A204.1 (cell line): Measurements from ENCODE around the gene PRRT2.
"Not testable (repeated sequence)": the region's sequence is repeated elsewhere in the genome, so short reads cannot be mapped to it uniquely, and the experiment has no call there.

Experiments
- FAIRE-seq: peaks from 2 replicates; lab custom pipeline; 2012; peaks lifted over from hg19 to GRCh38; lab: Jason Lieb, UNC

Gene PRRT2

DNA sequence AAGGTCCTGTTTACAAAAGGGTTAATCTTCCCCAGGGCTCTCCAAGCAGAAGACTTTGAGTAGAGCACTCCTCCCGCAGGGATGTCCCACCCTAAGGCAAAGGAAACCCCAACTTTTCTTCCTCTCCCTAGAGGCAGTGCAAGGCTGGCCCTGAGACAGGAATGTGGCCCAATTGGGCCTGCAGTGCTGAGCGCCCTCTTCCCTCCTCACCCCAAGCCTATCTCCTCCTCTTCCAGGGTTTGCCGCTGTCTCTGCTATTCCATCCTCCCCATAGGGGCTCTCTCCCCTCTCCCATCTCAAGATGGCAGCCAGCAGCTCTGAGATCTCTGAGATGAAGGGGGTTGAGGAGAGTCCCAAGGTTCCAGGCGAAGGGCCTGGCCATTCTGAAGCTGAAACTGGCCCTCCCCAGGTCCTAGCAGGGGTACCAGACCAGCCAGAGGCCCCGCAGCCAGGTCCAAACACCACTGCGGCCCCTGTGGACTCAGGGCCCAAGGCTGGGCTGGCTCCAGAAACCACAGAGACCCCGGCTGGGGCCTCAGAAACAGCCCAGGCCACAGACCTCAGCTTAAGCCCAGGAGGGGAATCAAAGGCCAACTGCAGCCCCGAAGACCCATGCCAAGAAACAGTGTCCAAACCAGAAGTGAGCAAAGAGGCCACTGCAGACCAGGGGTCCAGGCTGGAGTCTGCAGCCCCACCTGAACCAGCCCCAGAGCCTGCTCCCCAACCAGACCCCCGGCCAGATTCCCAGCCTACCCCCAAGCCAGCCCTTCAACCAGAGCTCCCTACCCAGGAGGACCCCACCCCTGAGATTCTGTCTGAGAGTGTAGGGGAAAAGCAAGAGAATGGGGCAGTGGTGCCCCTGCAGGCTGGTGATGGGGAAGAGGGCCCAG lies 1.0 kb downstream of the PRRT2 start:
- no peak for FAIRE-seq

- no peak for FAIRE-seq
These were observed 1.9 kb downstream of the PRRT2 start for GRCh38 chr16:29813644-29814562.

DNA sequence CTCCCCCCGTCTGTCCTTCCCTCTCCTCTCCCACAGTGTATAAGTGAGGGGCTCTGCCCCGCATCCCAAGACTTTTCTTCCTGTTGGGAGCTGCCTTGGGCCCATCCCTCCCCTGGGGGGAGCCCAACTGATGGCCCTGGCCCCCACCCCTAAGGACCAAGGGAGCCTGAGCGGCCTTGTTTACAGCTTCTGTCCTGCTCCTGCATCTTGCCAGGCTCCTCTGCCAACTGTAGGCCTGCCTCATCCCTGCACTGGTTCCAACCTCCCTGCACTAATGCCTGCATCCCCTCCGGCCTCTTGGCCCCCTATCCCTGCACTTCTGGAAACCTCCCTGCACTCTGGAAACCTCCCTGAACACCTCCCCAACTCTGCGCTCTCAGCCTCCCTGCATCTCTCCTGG lies 2.6 kb downstream of the PRRT2 start:
- FAIRE-seq: no peak

GRCh38 chr16:29815032-29815721 lies 3.2 kb downstream of the PRRT2 start:
- no peak for FAIRE-seq

GRCh38 chr16:29815793-29816693 lies 4.0 kb downstream of the PRRT2 start, which contains the start of gene PAGR1:
TSS of gene PAGR1 (plus strand) at chr16:29816152. CDS start at chr16:29816526, 374 bp downstream.
- FAIRE-seq: peak; percentile 83

- no peak for FAIRE-seq
These were observed 4.9 kb downstream of the PRRT2 start for GRCh38 chr16:29816694-29817441.

DNA sequence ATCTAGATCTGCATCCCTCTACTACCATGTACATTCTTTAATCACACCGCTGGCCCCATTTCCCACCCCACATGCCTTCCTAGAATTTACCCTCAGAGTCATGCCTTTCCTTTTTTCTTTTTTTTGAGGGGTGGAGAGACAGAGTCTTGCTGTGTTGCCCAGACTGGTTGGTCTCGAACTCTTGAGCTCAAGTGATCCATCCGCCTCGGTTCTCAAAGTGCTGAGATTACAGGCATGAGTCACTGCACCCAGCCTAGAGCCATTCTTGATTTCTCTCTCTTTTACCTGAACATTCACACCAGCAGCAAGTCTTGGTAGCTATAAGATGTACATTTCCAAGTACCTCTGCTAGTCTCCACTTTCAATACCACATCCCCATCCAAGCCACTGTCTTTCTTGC lies 6.1 kb downstream of the PRRT2 start:
- no peak for FAIRE-seq

DNA sequence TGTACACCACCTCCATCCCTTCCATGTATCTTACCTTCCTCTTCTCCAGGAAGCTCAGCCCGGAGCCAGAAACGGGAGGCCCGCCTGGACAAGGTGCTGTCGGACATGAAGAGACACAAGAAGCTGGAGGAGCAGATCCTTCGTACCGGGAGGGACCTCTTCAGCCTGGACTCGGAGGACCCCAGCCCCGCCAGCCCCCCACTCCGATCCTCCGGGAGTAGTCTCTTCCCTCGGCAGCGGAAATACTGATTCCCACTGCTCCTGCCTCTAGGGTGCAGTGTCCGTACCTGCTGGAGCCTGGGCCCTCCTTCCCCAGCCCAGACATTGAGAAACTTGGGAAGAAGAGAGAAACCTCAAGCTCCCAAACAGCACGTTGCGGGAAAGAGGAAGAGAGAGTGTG lies 7.5 kb downstream of the PRRT2 start:
- FAIRE-seq: no peak

DNA sequence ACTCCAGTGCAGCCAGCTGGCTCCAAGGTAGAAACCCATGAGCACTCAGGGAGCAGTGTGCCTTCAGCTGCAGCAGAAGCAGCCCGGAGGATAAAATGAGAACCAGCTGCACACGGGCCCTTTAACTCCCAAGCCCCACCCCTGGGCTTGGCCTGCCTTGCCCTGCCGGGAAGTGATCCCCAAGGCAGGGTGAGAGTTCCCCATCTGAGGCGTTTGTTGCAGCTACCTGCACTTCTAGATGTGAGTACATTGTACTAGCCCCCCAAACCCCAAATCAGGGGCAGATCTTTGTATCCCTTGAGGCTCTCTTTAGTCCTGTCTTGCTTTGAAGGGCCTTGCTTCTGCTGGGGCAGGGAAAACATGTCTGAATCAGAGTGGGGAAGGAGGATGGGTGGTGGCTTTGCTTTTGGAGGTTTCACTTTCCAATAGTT lies 8.3 kb downstream of the PRRT2 start, which contains the start of gene MVP:
Gene MVP, plus strand, starts transcription at position 192 of the 431 bp plus-strand sequence. CDS start 10,088 bp downstream, outside the sequence.
- no peak for FAIRE-seq

- no peak for FAIRE-seq
These were observed 9.0 kb downstream of the PRRT2 start for GRCh38 chr16:29820730-29821642.

- FAIRE-seq: peak; percentile 63
These were observed 9.7 kb downstream of the PRRT2 start for GRCh38 chr16:29821643-29822115.

GRCh38 chr16:29824589-29825144 lies 12.7 kb downstream of the PRRT2 start:
- FAIRE-seq: peak; percentile 92

DNA sequence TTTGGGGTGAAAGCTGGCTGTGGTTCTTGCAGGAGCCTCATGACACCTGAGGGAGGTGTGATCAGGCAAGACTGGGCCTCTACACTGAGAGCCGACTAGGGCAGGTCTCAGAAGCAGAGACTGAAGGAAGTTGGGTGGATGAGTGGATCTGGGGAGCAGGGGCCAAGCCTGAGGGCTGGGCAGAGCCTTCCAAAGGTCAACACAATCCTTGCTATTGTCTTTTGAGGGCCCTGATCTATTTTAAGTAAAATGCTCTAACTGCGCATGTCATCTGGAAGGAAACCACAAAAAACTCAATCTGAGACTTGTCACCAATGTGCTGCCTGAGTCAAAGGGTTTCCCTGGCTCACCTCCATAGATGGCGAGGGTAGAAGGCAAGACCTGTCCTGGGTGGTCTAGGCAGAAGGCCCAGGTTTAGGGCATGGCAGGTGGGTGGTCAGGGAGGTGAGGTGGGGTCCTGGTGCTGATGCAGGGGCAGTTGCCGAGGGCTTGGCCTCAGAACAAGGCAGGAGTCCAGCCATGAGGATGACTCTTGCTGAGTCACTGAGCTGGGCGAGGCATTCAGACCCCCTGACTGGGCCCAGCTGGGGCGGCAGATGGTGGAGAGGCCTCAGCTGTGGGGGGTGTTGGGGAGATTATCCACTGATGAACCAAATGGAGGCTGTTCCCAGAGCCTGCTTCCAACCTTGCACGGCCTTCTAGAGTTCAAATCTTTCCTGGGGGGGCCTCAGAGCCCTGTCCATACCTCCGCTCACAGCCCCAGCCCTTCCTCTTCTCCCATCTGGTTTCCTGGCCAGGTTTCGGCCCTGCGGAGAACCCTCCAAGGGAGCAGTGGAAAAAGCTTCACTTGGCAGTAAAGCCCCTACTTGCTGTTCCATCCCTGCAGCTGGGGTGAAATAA lies 13.4 kb downstream of the PRRT2 start:
- peak; percentile 54 for FAIRE-seq

GRCh38 chr16:29826342-29826695 lies 14.3 kb downstream of the PRRT2 start:
- FAIRE-seq: no peak

GRCh38 chr16:29830774-29831173 lies 18.8 kb downstream of the PRRT2 start:
- no peak for FAIRE-seq

DNA sequence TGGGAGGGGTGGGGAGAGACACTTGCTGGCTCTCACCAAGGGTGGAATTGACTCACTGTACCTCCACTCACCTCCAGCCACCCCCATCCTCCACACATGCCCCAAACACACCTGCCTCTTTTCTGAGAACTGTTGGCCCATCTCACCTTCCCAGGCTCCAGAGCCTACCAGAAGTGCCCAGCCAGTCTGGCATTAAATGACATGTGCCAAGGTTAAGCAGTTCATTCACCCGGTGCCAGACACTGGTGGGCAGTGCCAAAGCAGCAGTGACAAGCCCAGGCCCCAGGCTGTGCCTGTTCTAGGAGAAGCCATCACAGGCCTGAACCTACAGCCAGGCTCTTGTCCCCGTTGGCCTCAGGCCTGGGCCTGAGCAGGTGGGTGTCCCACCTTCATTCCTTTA lies 19.5 kb downstream of the PRRT2 start:
- FAIRE-seq: no peak

DNA sequence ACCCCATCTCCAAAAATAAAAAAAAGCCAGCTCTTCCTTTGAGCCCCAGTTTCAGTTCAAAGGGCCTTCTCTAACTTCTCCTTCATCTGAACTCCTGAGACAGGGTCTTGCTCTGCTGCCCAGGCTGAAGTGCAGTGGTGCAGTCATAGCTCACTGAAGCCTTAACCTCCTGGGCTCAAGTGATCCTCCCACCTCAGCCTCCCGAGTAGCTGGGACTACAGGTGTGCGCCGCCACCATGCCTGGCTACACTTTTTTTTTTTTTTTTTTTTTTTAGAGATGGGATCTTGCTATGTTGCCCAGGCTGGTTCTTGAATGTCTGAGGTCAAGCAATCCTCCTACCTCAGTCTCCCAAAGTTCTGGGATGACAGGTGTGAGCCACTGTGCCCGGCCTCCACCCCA lies 21.2 kb downstream of the PRRT2 start:
- not testable (repeated sequence) for FAIRE-seq

- no peak for FAIRE-seq
These were observed 22.1 kb downstream of the PRRT2 start for GRCh38 chr16:29834079-29834478.
